ENCODE data around the gene POU2F2.

Gene POU2F2

DNA sequence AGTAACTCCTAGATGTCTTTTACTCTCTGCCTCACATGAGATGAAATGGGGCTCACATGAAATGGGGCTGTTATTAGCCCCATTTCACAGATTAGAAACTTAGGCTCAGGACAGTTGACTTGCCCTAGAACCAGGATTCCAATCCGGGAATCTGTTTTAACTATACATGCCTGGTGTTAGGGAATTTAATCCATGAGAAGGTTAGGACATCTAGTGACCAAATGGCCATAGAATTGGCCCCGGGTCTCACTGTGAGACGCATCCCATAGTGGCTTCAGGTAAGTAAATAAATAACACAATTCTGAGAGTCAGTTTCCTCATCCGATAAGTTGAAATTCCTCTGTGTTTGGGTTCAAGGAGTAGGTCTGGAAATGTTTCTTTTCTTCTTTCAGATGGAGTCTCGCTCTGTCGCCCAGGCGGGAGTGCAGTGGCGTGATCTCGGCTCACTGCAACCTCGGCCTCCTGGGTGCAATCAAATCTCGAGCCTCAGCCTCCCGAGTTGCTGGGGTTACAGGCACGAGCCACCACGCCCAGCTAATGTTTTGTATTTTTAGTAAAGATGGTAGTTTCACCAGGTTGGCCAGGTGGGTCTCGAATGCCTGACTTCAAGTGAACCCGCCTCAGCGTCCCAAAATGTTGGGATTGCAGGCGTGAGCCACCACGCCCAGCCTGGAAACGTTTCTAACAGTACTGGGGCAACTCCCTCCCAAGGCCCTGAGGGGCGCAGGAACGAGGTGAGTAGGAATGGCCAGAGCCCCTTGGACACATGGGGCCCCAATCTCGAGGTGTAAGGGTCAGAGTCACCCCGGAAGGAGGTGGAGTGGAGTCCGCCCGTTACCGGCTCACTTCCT is 57.5 kb downstream of the POU2F2 start:
- H3K4me3 ChIP-seq (ENCODE audit: low read length): peak overlapping the region; percentile 74
- peak overlapping the region; percentile 87 for H3K27ac ChIP-seq (ENCODE audit: low read length)
- no peaks in the 10 kb centered on the region for H3K27me3 ChIP-seq (ENCODE audit: insufficient read depth, low read length)

DNA sequence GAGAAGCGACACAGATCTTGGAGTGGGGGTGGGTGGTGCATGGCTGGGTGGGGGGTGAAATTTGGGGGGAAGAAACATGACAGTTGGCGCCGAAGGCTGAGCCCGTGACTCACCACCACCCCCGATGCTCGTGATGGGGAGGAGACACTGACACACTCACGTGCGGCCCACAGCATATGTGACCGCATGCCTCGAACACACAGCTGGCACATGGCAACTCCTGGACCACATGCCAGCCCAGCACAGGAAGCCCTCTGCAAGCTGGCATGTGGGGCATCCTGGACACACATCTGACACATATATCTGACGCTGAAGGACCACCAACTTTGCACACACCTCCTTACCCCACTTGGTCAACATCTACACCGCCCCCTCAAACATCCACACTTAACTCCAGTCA is 61.0 kb downstream of the POU2F2 start:
- Histone ChIP-seq H3K27ac (ENCODE audit: low read length) (no peak overlapping the region), H3K27me3 (ENCODE audit: insufficient read depth, low read length) (0 out of 2 replicates have a peak, but pooled peaks cover 5% of the 10 kb centered on the region), H3K36me3 (ENCODE audit: insufficient read depth, low read depth, low read length) (peaks cover 5% of the 10 kb centered on the region; the same call in 1 of the 2 replicates), H3K9ac (ENCODE audit: low read depth, low read length) (no peak overlapping the region), H3K4me1 (ENCODE audit: insufficient read depth, low read length) (peaks cover 19% of the 10 kb centered on the region; the same call in 1 of the 2 replicates), H3K9me3 (ENCODE audit: insufficient read depth, low read depth, low read length) (no peaks in the 10 kb centered on the region), H3K4me3 (ENCODE audit: low read length) (no peak overlapping the region)

More for the DNA sequence above, 57.5 kb downstream of the POU2F2 start:
- peaks cover 14% of the 10 kb centered on the region; the same call in 1 of the 2 replicates for H3K4me1 ChIP-seq (ENCODE audit: insufficient read depth, low read length)
- H3K9me3 ChIP-seq (ENCODE audit: insufficient read depth, low read depth, low read length): no peaks in the 10 kb centered on the region
- H3K36me3 ChIP-seq (ENCODE audit: insufficient read depth, low read depth, low read length): peaks cover 19% of the 10 kb centered on the region
- H3K9ac ChIP-seq (ENCODE audit: low read depth, low read length): peak overlapping the region; percentile 95

DNA sequence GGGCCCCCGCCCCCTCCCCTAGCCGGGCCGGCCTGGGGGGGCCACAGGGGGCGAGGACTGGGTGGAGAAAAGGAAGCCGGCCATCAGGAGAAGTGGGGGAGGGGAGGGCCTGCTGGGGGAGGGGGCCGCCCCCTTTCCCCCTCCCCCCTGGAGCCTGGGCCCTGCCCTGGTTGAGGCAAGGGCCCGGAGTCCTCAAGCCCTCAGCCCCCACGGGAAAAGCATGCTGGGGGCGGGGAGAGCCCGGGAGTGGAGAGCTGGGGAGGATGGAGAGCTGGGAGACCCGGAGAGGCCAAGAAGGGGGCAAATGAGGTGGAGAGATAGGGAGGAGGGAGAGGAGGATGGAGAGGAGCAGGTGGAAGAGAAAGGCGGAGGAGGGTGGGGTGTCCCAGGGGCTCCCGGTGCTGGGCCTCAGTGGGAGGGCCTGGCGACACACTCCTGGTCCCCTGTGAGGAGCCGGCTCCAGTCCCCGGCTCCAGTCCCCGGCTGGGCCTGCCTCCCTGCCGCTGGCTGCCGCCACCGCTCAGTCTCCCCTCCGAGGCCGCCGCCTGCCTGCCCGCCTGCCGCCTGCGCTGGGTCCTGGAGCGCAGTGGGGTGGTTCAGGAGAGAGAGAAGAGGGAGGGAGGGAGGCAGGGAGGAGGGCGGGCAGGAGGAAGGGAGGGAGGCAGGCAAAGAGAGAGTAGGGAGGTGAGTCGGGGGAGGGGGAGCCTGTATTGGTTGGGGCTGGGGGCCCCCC is 62.5 kb downstream of the POU2F2 start, which contains the start of gene GRIK5:
TSS of gene GRIK5 (minus strand) at position 588 of the 733 bp plus-strand sequence. CDS start 4,436 bp downstream, outside the sequence.
- peaks cover 16% of the 10 kb centered on the region for H3K36me3 ChIP-seq (ENCODE audit: insufficient read depth, low read depth, low read length)
- peak within 1 kb of the TSS; percentile 75; the same call in 1 of the 2 replicates for H3K9ac ChIP-seq (ENCODE audit: low read depth, low read length)
- peaks cover 14% of the 10 kb centered on the region; the same call in 1 of the 2 replicates for H3K4me1 ChIP-seq (ENCODE audit: insufficient read depth, low read length)
- no peaks in the 10 kb centered on the region for H3K9me3 ChIP-seq (ENCODE audit: insufficient read depth, low read depth, low read length)
- peak within 1 kb of the TSS; percentile 76 for H3K4me3 ChIP-seq (ENCODE audit: low read length)
- no peak within 1 kb of the TSS for H3K27ac ChIP-seq (ENCODE audit: low read length)
- 0 out of 2 replicates have a peak, but pooled peaks cover 5% of the 10 kb centered on the region for H3K27me3 ChIP-seq (ENCODE audit: insufficient read depth, low read length)

DNA sequence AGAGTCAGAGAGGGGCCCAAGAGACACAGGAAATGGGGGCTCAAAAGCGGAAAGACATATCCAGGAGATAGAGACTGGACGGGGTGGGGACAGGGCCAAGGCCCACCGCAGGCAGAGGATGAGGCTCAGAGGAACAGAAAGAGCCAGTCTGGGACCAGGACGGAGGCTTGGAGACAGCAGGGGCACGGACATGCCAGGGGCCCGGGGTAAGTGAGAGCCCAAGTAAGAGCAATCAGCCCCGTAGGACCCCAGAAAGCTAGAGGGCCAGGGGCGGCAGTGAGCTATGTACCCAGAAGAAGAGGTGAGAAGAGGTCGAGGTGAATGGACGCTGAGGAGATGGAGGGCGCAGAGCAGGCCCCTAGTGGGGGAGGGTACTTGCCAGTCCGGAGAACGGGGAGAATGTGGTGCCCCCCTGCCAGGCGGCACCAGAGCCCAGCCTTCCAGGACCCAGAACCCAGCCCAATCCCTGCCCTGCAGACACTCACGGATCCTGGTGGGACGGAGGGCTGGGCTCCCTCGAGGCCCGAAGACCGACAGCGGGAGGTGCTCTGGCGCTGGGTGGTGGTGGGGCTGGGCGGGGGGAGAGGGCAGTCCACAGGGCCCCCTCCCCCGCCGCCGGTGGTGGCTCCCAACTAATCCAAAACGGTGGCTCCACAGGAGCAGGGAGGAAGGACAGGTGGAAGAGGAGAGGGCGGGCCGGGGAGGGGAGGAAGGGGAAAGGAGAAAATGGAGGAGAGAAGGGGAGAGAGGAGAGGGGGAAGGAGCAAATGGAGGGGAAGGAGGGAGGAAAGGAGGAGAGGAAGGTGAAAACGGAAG is 63.3 kb downstream of the POU2F2 start:
- Histone ChIP-seq H3K9ac (ENCODE audit: low read depth, low read length) (peak overlapping the region; percentile 75; the same call in 1 of the 2 replicates), H3K4me1 (ENCODE audit: insufficient read depth, low read length) (peaks cover 14% of the 10 kb centered on the region; the same call in 1 of the 2 replicates), H3K27ac (ENCODE audit: low read length) (no peak overlapping the region), H3K27me3 (ENCODE audit: insufficient read depth, low read length) (0 out of 2 replicates have a peak, but pooled peaks cover 5% of the 10 kb centered on the region), H3K4me3 (ENCODE audit: low read length) (peak overlapping the region; percentile 76), H3K9me3 (ENCODE audit: insufficient read depth, low read depth, low read length) (no peaks in the 10 kb centered on the region), H3K36me3 (ENCODE audit: insufficient read depth, low read depth, low read length) (peaks cover 25% of the 10 kb centered on the region)

DNA sequence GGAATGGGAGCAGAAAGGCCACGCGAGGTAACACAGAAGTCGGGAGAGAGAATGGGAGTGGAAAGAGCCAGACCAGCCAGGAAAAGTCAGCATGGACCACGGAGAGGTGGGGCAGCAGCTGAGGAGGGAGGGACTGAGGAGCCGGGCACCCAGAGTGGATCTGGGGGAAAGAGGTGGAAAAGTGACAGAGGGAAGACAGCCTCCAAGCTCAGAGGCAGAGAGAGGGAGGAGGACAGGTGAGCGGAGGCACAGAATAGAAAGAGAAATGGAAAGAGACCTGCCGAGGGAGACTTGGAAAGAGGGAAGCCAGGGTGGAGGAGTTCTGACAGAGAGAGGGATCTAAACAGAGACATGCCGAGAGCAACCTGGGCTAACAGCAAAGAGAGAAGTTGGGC is 63.9 kb downstream of the POU2F2 start:
- peak overlapping the region; percentile 75; the same call in 1 of the 2 replicates for H3K9ac ChIP-seq (ENCODE audit: low read depth, low read length)
- H3K27ac ChIP-seq (ENCODE audit: low read length): no peak overlapping the region
- H3K4me1 ChIP-seq (ENCODE audit: insufficient read depth, low read length): peaks cover 14% of the 10 kb centered on the region; the same call in 1 of the 2 replicates
- H3K4me3 ChIP-seq (ENCODE audit: low read length): peak overlapping the region; percentile 76
- H3K27me3 ChIP-seq (ENCODE audit: insufficient read depth, low read length): 0 out of 2 replicates have a peak, but pooled peaks cover 5% of the 10 kb centered on the region
- peaks cover 31% of the 10 kb centered on the region for H3K36me3 ChIP-seq (ENCODE audit: insufficient read depth, low read depth, low read length)
- no peaks in the 10 kb centered on the region for H3K9me3 ChIP-seq (ENCODE audit: insufficient read depth, low read depth, low read length)

DNA sequence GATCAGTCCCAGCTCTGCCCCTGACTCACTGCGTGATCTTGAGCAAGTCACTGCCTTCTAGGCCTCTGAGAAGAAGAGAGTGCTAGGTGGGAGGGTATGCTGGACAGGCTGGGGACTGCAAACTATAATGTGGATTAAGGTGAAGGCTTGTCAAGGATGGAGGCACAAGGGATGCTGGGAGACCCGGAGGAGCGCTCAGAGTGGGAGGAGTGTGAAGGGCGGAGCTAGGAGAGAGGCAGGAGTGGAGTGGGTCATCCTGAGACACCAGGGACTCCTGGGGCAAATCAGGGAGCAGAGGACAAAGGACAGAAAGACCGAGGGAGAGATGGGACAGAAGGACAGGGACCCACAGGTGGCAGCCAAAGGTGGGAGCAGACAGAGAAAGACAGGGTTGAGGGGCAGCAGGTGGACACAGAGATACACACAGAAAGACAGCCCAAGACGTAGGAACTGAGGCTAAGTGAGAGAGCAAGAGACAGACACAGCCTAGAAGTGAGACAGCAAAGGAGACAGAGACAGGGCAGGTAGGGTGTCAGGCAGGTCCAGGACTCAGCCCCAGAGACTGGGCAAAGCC is 64.8 kb downstream of the POU2F2 start:
- peaks cover 40% of the 10 kb centered on the region for H3K36me3 ChIP-seq (ENCODE audit: insufficient read depth, low read depth, low read length)
- H3K27me3 ChIP-seq (ENCODE audit: insufficient read depth, low read length): 0 out of 2 replicates have a peak, but pooled peaks cover 5% of the 10 kb centered on the region
- H3K4me1 ChIP-seq (ENCODE audit: insufficient read depth, low read length): peaks cover 14% of the 10 kb centered on the region; the same call in 1 of the 2 replicates
- H3K9me3 ChIP-seq (ENCODE audit: insufficient read depth, low read depth, low read length): no peaks in the 10 kb centered on the region
- H3K9ac ChIP-seq (ENCODE audit: low read depth, low read length): peak overlapping the region; percentile 75; the same call in 1 of the 2 replicates
- H3K27ac ChIP-seq (ENCODE audit: low read length): no peak overlapping the region
- H3K4me3 ChIP-seq (ENCODE audit: low read length): peak overlapping the region; percentile 76

DNA sequence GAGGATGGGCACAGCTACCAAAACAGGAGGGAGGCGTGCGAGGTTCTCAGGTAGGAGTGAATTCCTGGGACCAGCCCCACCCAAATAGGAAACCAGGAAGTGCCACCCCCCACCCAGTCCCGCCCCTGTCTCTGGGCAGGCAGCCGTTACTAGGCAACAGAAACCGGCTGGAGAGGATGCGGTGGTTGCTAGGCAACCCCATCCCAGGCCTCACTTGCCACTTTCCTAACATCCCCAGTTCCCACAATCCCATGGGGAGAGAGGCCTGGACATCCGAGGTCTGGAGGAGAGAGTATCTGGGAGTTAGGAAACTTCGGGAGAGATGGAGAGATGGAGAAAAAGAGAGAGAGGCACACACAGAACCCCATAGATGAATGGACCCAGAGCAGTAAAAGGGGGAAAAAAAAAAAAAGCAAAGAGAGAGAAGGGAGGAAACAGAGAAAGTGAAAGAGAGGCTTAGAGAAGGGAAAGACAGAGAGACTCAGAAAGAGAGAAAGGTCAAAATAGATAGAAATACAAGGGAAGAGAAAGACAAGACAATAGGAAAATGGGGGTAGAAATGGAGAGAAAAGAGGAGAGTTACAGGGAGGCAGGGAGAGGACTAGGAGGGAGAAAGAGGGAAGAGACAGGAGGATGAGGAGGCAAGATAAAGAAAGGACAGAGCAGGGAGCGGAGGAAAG is 66.0 kb downstream of the POU2F2 start:
- Histone ChIP-seq H3K27me3 (ENCODE audit: insufficient read depth, low read length) (0 out of 2 replicates have a peak, but pooled peaks cover 5% of the 10 kb centered on the region), H3K9ac (ENCODE audit: low read depth, low read length) (no peak overlapping the region), H3K27ac (ENCODE audit: low read length) (no peak overlapping the region), H3K4me1 (ENCODE audit: insufficient read depth, low read length) (peaks cover 14% of the 10 kb centered on the region; the same call in 1 of the 2 replicates), H3K36me3 (ENCODE audit: insufficient read depth, low read depth, low read length) (peaks cover 52% of the 10 kb centered on the region), H3K9me3 (ENCODE audit: insufficient read depth, low read depth, low read length) (no peaks in the 10 kb centered on the region), H3K4me3 (ENCODE audit: low read length) (no peak overlapping the region)

DNA sequence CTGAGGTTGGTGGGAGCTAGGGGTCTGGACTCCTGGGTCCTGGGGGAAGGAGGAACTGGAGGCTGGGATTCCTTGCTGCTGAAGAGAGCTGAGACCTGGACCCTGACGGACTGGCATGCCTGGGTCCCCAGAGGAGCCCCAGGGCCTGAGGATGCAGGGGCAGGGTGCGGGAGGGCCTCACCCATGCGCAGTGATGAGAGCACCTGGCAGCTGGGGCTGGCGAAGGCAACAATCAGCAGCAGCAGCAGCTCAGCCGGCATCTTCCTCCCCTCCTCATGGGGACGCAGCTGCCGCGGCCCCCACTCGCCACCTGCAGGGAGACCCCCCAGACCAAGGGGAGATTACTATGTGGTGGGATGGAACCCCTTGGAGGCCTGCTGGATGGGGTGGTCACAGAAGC is 66.7 kb downstream of the POU2F2 start:
- Histone ChIP-seq H3K36me3 (ENCODE audit: insufficient read depth, low read depth, low read length) (peaks cover 56% of the 10 kb centered on the region), H3K4me1 (ENCODE audit: insufficient read depth, low read length) (peaks cover 12% of the 10 kb centered on the region; the same call in 1 of the 2 replicates), H3K27me3 (ENCODE audit: insufficient read depth, low read length) (0 out of 2 replicates have a peak, but pooled peaks cover 5% of the 10 kb centered on the region), H3K4me3 (ENCODE audit: low read length) (no peak overlapping the region), H3K9ac (ENCODE audit: low read depth, low read length) (no peak overlapping the region), H3K9me3 (ENCODE audit: insufficient read depth, low read depth, low read length) (no peaks in the 10 kb centered on the region), H3K27ac (ENCODE audit: low read length) (no peak overlapping the region)

DNA sequence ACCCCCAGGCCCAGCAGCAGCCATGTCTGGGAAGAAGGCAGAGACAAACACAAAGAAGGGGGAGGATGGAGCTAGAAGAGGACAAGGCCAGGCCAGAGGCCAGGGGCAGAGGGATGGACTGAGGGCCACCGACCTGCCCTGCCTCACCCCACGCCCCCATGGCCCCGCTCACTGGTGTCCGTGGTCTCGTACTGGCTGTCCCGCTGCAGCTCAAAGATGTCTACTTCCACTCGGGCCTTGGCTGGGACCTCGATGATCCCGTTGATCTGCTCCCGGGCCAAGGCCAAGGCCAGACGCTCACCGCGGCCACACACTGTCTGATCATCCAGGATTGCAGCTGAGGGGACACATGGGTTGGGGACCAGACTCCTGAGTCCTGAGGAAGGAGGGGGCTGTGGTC is 67.2 kb downstream of the POU2F2 start:
- peaks cover 10% of the 10 kb centered on the region; the same call in 1 of the 2 replicates for H3K4me1 ChIP-seq (ENCODE audit: insufficient read depth, low read length)
- H3K27me3 ChIP-seq (ENCODE audit: insufficient read depth, low read length): 0 out of 2 replicates have a peak, but pooled peaks cover 5% of the 10 kb centered on the region
- H3K27ac ChIP-seq (ENCODE audit: low read length): no peak overlapping the region
- H3K36me3 ChIP-seq (ENCODE audit: insufficient read depth, low read depth, low read length): peaks cover 59% of the 10 kb centered on the region
- H3K9ac ChIP-seq (ENCODE audit: low read depth, low read length): no peak overlapping the region
- no peaks in the 10 kb centered on the region for H3K9me3 ChIP-seq (ENCODE audit: insufficient read depth, low read depth, low read length)
- H3K4me3 ChIP-seq (ENCODE audit: low read length): no peak overlapping the region

DNA sequence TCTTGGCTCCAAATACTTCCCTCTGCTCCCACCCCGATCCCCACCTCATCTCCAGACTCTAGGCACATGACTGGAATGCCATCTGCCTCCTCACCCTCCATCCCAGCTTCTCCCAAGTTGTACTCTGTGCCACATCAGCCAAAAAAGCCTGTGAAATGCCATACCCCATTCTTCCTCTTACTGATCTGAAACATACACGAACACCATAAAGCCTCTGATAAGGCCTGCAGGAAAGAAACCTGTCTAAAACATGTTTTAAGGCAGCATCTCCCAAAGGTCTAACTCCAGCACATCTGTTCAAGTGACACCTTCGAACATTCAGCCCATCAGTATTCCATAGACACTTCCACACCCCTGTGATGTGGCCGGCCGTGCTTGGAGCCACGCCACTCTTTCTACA is 67.8 kb downstream of the POU2F2 start:
- Histone ChIP-seq H3K9ac (ENCODE audit: low read depth, low read length) (no peak overlapping the region), H3K4me1 (ENCODE audit: insufficient read depth, low read length) (peaks cover 10% of the 10 kb centered on the region; the same call in 1 of the 2 replicates), H3K36me3 (ENCODE audit: insufficient read depth, low read depth, low read length) (peaks cover 65% of the 10 kb centered on the region), H3K9me3 (ENCODE audit: insufficient read depth, low read depth, low read length) (no peaks in the 10 kb centered on the region), H3K27me3 (ENCODE audit: insufficient read depth, low read length) (0 out of 2 replicates have a peak, but pooled peaks cover 5% of the 10 kb centered on the region), H3K27ac (ENCODE audit: low read length) (no peak overlapping the region), H3K4me3 (ENCODE audit: low read length) (no peak overlapping the region)

Measured in iPS-20b (cell line).